Astrocyte (in vitro differentiated cells and primary cell): ENCODE results near the gene INPP4B. TPM values are rescaled to one million over a fixed set of nuclear protein-coding genes. Genes with fewer than 3 reads are reported as not detected.

ENCODE experiments used
- DNase-seq: peaks from one replicate; pipeline ENCODE4 v3.0.0-alpha.2; 2010; ENCODE audit warnings: low read depth
- FAIRE-seq: peaks from 2 replicates; lab custom pipeline; 2011; peaks lifted over from hg19 to GRCh38; lab: Jason Lieb, UNC
- H2AFZ ChIP-seq: 2 replicates; pipeline ENCODE4 v1.6.0; 2012; ENCODE audit warnings: low read depth, low read length, inconsistent platforms
- H3K27ac ChIP-seq: 2 replicates; pipeline ENCODE4 v1.5.1; 2011; ENCODE audit warnings: low read depth, low read length, inconsistent platforms
- H3K27me3 ChIP-seq: 2 replicates; pipeline ENCODE4 v1.6.0; 2011; ENCODE audit warnings: low read length, inconsistent platforms; ENCODE audit not compliant: insufficient read depth
- H3K36me3 ChIP-seq: 2 replicates; pipeline ENCODE4 v1.5.1; 2011; ENCODE audit warnings: low read length, inconsistent platforms; ENCODE audit not compliant: insufficient read depth
- H3K4me1 ChIP-seq: 2 replicates; pipeline ENCODE4 v1.5.1; 2011; ENCODE audit warnings: low read length, inconsistent platforms; ENCODE audit not compliant: insufficient read depth
- H3K4me2 ChIP-seq: 2 replicates; pipeline ENCODE4 v1.6.0; 2012; ENCODE audit warnings: low read length, inconsistent platforms
- H3K4me3 ChIP-seq: 2 replicates; pipeline ENCODE4 v1.5.1; 2011; ENCODE audit warnings: low read depth, mild to moderate bottlenecking, low read length, inconsistent platforms; ENCODE audit not compliant: insufficient read depth
- H3K79me2 ChIP-seq: 2 replicates; pipeline ENCODE4 v1.6.0; 2012; ENCODE audit warnings: mild to moderate bottlenecking, low read length, inconsistent platforms; ENCODE audit not compliant: insufficient read depth
- H3K9ac ChIP-seq: 2 replicates; pipeline ENCODE4 v1.6.0; 2012; ENCODE audit warnings: mild to moderate bottlenecking, low read length, inconsistent platforms
- H3K9me3 ChIP-seq: 2 replicates; pipeline ENCODE4 v1.5.1; 2012; ENCODE audit warnings: low read depth, mild to moderate bottlenecking, low read length, inconsistent platforms; ENCODE audit not compliant: insufficient read depth
- H4K20me1 ChIP-seq: 2 replicates; pipeline ENCODE4 v1.6.0; 2012; ENCODE audit warnings: low read length, inconsistent platforms; ENCODE audit not compliant: insufficient read depth
- H3K27ac Mint-ChIP-seq: one replicate; pipeline ENCODE4 v1.8.0; 2021; ENCODE audit warnings: mild to moderate bottlenecking, mixed read lengths; ENCODE audit not compliant: unreplicated experiment
- H3K27me3 Mint-ChIP-seq: one replicate; pipeline ENCODE4 v1.8.0; 2021; ENCODE audit warnings: low read depth, mixed read lengths; ENCODE audit not compliant: unreplicated experiment
- H3K36me3 Mint-ChIP-seq: one replicate; pipeline ENCODE4 v1.8.0; 2021; ENCODE audit warnings: low read depth, mixed read lengths; ENCODE audit not compliant: unreplicated experiment
- H3K4me1 Mint-ChIP-seq: one replicate; pipeline ENCODE4 v1.8.0; 2021; ENCODE audit warnings: low read depth, mixed read lengths; ENCODE audit not compliant: unreplicated experiment
- H3K4me3 Mint-ChIP-seq: one replicate; pipeline ENCODE4 v1.8.0; 2021; ENCODE audit warnings: mild to moderate bottlenecking, moderate library complexity, mixed read lengths; ENCODE audit not compliant: unreplicated experiment
- H3K9me3 Mint-ChIP-seq: one replicate; pipeline ENCODE4 v1.8.0; 2021; ENCODE audit warnings: mild to moderate bottlenecking, mixed read lengths; ENCODE audit not compliant: unreplicated experiment
- EZH2 ChIP-seq: IDR thresholded peaks from 2 replicates; pipeline ENCODE4 v1.6.1; 2012; ENCODE audit warnings: mild to moderate bottlenecking, low read length, inconsistent platforms; ENCODE audit not compliant: insufficient read depth
- total RNA-seq: library from RNA; stranded (reverse); gene quantifications from 2 replicates; pipeline ENCODE4 v1.2.1, GENCODE V29; 2021
- TF ChIP-seq, protein P1 (sequence below): IDR thresholded peaks from 2 replicates; pipeline ENCODE4 v1.5.1; 2011; ENCODE audit warnings: low read depth, mild to moderate bottlenecking, inconsistent platforms, low read length, moderate library complexity; ENCODE audit not compliant: insufficient read depth

INPP4B gene
- total RNA-seq, 1 donor from 2014 or later, result 2.8 TPM

DNA sequence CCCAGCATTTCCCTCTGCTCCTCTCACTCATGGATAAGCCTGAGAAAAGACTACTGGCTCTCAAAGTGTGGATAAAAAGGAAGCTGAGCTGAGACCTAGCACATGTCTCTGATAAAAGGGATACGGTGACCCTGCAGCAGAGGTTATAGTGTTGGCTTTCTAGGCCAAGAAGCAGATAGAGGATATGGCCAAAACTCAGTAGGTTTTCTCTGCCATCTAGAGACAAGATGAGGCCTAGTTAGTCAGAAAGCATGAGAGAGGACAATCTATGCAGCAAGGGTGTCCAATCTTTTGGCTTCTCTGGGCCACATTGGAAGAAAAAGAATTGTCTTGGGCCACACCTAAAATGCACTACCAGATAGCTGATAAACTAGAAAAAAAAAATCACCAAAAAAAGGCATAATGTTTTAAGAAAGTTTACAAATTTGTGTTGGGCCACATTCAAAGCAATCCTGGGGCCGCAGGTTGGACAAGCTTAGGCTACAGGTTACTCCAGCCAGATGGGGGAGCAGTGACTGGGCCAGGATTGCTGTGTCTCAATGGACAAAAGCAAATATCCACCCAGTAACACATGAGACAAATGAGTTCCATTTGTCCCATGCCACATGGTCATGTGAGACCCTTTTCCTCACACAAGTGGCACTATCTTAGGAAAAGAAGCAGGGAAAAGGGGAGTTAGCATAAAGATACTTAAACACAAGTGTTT, 411.4 kb downstream of the INPP4B start:
- H3K36me3 Mint-ChIP-seq, result no peaks in the 10 kb centered on the region
- Histone ChIP-seq H3K79me2 (no peaks in the 10 kb centered on the region), H2AFZ (no peak overlapping the region), H3K27ac (no peak overlapping the region), H3K9ac (no peak overlapping the region), H3K4me1 (no peaks in the 10 kb centered on the region), H3K27me3 (no peaks in the 10 kb centered on the region), H3K9me3 (no peaks in the 10 kb centered on the region), H3K4me3 (no peak overlapping the region), H3K36me3 (no peaks in the 10 kb centered on the region), H3K4me2 (no peak overlapping the region), H4K20me1 (no peaks in the 10 kb centered on the region)
- peaks cover 7% of the 10 kb centered on the region for H3K4me1 Mint-ChIP-seq
- DNase-seq (no peak), FAIRE-seq (no peak)
- H3K27ac Mint-ChIP-seq, result no peak overlapping the region
- H3K9me3 Mint-ChIP-seq, result peaks cover 7% of the 10 kb centered on the region
- TF ChIP-seq, protein P1, sequence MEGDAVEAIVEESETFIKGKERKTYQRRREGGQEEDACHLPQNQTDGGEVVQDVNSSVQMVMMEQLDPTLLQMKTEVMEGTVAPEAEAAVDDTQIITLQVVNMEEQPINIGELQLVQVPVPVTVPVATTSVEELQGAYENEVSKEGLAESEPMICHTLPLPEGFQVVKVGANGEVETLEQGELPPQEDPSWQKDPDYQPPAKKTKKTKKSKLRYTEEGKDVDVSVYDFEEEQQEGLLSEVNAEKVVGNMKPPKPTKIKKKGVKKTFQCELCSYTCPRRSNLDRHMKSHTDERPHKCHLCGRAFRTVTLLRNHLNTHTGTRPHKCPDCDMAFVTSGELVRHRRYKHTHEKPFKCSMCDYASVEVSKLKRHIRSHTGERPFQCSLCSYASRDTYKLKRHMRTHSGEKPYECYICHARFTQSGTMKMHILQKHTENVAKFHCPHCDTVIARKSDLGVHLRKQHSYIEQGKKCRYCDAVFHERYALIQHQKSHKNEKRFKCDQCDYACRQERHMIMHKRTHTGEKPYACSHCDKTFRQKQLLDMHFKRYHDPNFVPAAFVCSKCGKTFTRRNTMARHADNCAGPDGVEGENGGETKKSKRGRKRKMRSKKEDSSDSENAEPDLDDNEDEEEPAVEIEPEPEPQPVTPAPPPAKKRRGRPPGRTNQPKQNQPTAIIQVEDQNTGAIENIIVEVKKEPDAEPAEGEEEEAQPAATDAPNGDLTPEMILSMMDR, result no peak
- no peak for TF ChIP-seq EZH2
- no peaks in the 10 kb centered on the region for H3K27me3 Mint-ChIP-seq
- no peak overlapping the region for H3K4me3 Mint-ChIP-seq

DNA sequence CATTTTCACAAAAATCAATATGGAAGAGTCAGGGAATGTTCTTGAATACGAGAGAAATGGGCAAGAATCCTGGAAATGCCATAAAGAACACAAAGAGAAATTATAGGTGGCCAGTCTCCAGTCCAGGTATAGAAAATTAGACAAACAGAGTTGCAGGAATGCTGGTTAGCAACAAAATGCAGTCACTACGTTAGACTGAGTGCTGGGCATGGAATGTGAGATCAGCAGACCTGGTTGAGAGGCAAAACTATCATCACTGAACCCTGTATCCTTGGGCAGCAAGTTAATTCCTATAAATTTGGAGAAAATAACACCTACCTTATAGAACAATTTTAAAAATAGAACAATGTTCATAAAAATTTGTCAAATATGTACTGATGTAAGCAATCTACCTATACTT, 417.4 kb downstream of the INPP4B start:
- no peak overlapping the region for H3K27ac Mint-ChIP-seq

DNA sequence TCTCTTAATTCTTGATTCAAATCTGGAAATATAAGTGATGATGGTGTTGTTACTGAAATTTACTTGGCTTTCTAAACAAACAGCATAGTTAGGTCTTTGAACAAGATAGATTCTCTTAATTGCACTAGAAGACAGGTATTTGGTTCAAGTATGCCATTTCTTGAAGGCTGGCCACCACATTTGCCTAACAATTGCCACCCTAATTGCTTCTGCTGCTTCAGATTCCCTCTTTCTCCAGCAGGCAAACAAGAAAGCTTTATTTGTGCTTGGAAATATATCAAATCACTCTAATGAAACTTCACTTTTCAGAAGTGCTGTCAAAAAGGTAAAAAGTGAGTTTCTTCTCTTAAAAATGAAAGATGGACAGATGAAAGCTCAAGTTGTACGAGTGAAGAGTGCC, 418.6 kb downstream of the INPP4B start:
- no peaks in the 10 kb centered on the region for H3K36me3 Mint-ChIP-seq
- Histone ChIP-seq H3K9ac (no peak overlapping the region), H3K27ac (no peak overlapping the region), H3K4me1 (no peaks in the 10 kb centered on the region), H3K4me3 (no peak overlapping the region), H3K79me2 (no peaks in the 10 kb centered on the region), H3K27me3 (no peaks in the 10 kb centered on the region), H2AFZ (no peak overlapping the region), H4K20me1 (no peaks in the 10 kb centered on the region), H3K4me2 (no peak overlapping the region), H3K36me3 (no peaks in the 10 kb centered on the region), H3K9me3 (no peaks in the 10 kb centered on the region)
- DNase-seq (no peak), FAIRE-seq (no peak)
- TF ChIP-seq, protein P1, result no peak
- no peaks in the 10 kb centered on the region for H3K27me3 Mint-ChIP-seq
- no peaks in the 10 kb centered on the region for H3K4me1 Mint-ChIP-seq
- no peak overlapping the region for H3K27ac Mint-ChIP-seq
- H3K4me3 Mint-ChIP-seq, result no peak overlapping the region
- H3K9me3 Mint-ChIP-seq, result no peaks in the 10 kb centered on the region

More for the DNA sequence above, 417.4 kb downstream of the INPP4B start:
- Histone ChIP-seq H3K79me2 (no peaks in the 10 kb centered on the region), H3K27me3 (no peaks in the 10 kb centered on the region), H3K36me3 (no peaks in the 10 kb centered on the region), H3K9me3 (no peaks in the 10 kb centered on the region), H3K27ac (no peak overlapping the region), H3K4me1 (no peaks in the 10 kb centered on the region), H3K4me2 (no peak overlapping the region), H4K20me1 (no peaks in the 10 kb centered on the region), H2AFZ (no peak overlapping the region), H3K9ac (no peak overlapping the region), H3K4me3 (no peak overlapping the region)
- no peak for TF ChIP-seq EZH2
- TF ChIP-seq, protein P1, result no peak
- Mint-ChIP-seq H3K36me3 (no peaks in the 10 kb centered on the region), H3K4me1 (no peaks in the 10 kb centered on the region), H3K27me3 (no peaks in the 10 kb centered on the region), H3K9me3 (no peaks in the 10 kb centered on the region), H3K4me3 (no peak overlapping the region)
- FAIRE-seq, result no peak
- no peak for DNase-seq
